ENCODE data around the gene NOP9.

The NOP9 gene

GRCh38 chr14:24307575-24308341 is 8.1 kb downstream of the NOP9 start, which contains the start of gene CIDEB:
Gene CIDEB (minus strand): TSS chr14:24307977. CDS start chr14:24307858, 119 bp downstream.
- no peak for ATAC-seq
- H3K36me3 Mint-ChIP-seq: peaks cover 75% of the 10 kb centered on the region
- H3K4me3 Mint-ChIP-seq: peak within 1 kb of the TSS; percentile 13
- peaks cover 53% of the 10 kb centered on the region for H3K4me1 Mint-ChIP-seq
- H3K27ac Mint-ChIP-seq: peak within 1 kb of the TSS; percentile 84
- peak in 1 of 2 donors; percentile 76 for DNase-seq (ENCODE audit: low spot score in 2 of 2)
- H3K9me3 Mint-ChIP-seq: no peaks in the 10 kb centered on the region

- H3K36me3 Mint-ChIP-seq: peaks cover 67% of the 10 kb centered on the region
- DNase-seq (ENCODE audit: low spot score in 2 of 2) (no peak), ATAC-seq (no peak)
- H3K27ac Mint-ChIP-seq: peak overlapping the region; percentile 84
- peaks cover 60% of the 10 kb centered on the region for H3K4me1 Mint-ChIP-seq
- H3K4me3 Mint-ChIP-seq: peak overlapping the region; percentile 13
- H3K9me3 Mint-ChIP-seq: no peaks in the 10 kb centered on the region
Measured at GRCh38 chr14:24308342-24309124, 8.9 kb downstream of the NOP9 start.

- H3K27ac Mint-ChIP-seq: peak within 1 kb of the TSS; percentile 84
- H3K4me3 Mint-ChIP-seq: peak within 1 kb of the TSS; percentile 80
- ATAC-seq (no peak), DNase-seq (ENCODE audit: low spot score in 2 of 2) (no peak)
- H3K36me3 Mint-ChIP-seq: peaks cover 55% of the 10 kb centered on the region
- no peaks in the 10 kb centered on the region for H3K9me3 Mint-ChIP-seq
- H3K4me1 Mint-ChIP-seq: peaks cover 72% of the 10 kb centered on the region
Measured at GRCh38 chr14:24309538-24310264, 10.1 kb downstream of the NOP9 start, which contains the start of gene LTB4R2. Gene LTB4R2 (plus strand): TSS chr14:24310140. CDS start chr14:24310665, 525 bp downstream.

GRCh38 chr14:24310265-24310645 is 10.6 kb downstream of the NOP9 start:
- peaks cover 71% of the 10 kb centered on the region for H3K4me1 Mint-ChIP-seq
- H3K27ac Mint-ChIP-seq: peak overlapping the region; percentile 84
- H3K36me3 Mint-ChIP-seq: peaks cover 50% of the 10 kb centered on the region
- H3K4me3 Mint-ChIP-seq: peak overlapping the region; percentile 80
- no peak for DNase-seq (ENCODE audit: low spot score in 2 of 2)
- no peaks in the 10 kb centered on the region for H3K9me3 Mint-ChIP-seq
- no peak for ATAC-seq

GRCh38 chr14:24310646-24311604 is 11.3 kb downstream of the NOP9 start, which contains the start of gene LTB4R:
Gene LTB4R (plus strand): TSS chr14:24311502. CDS start chr14:24315652, 4,150 bp downstream.
- peaks cover 43% of the 10 kb centered on the region for H3K36me3 Mint-ChIP-seq
- peaks cover 77% of the 10 kb centered on the region for H3K4me1 Mint-ChIP-seq
- peak; percentile 56 to 85 for DNase-seq (ENCODE audit: low spot score in 2 of 2)
- H3K4me3 Mint-ChIP-seq: peak within 1 kb of the TSS; percentile 80
- peak; percentile 89 for ATAC-seq
- H3K9me3 Mint-ChIP-seq: no peaks in the 10 kb centered on the region
- peak within 1 kb of the TSS; percentile 92 for H3K27ac Mint-ChIP-seq

- no peak for DNase-seq (ENCODE audit: low spot score in 2 of 2)
- H3K9me3 Mint-ChIP-seq: no peaks in the 10 kb centered on the region
- H3K27ac Mint-ChIP-seq: peak overlapping the region; percentile 92
- peaks cover 78% of the 10 kb centered on the region for H3K4me1 Mint-ChIP-seq
- peaks cover 32% of the 10 kb centered on the region for H3K36me3 Mint-ChIP-seq
- no peak for ATAC-seq
- peak overlapping the region; percentile 80 for H3K4me3 Mint-ChIP-seq
Measured at GRCh38 chr14:24311837-24312615, 12.4 kb downstream of the NOP9 start.

GRCh38 chr14:24312736-24313507 is 13.3 kb downstream of the NOP9 start:
- H3K36me3 Mint-ChIP-seq: peaks cover 23% of the 10 kb centered on the region
- ATAC-seq: no peak
- peak in 1 of 2 donors; percentile 56 for DNase-seq (ENCODE audit: low spot score in 2 of 2)
- H3K4me3 Mint-ChIP-seq: peak overlapping the region; percentile 80
- H3K9me3 Mint-ChIP-seq: no peaks in the 10 kb centered on the region
- peaks cover 76% of the 10 kb centered on the region for H3K4me1 Mint-ChIP-seq
- H3K27ac Mint-ChIP-seq: peak overlapping the region; percentile 92

- peaks cover 68% of the 10 kb centered on the region for H3K4me1 Mint-ChIP-seq
- peak overlapping the region; percentile 92 for H3K27ac Mint-ChIP-seq
- DNase-seq (ENCODE audit: low spot score in 2 of 2) (no peak), ATAC-seq (no peak)
- H3K36me3 Mint-ChIP-seq: peaks cover 15% of the 10 kb centered on the region
- H3K4me3 Mint-ChIP-seq: peak overlapping the region; percentile 80
- no peaks in the 10 kb centered on the region for H3K9me3 Mint-ChIP-seq
Measured at GRCh38 chr14:24313913-24314312, 14.3 kb downstream of the NOP9 start.

GRCh38 chr14:24314377-24315193 is 14.9 kb downstream of the NOP9 start:
- DNase-seq (ENCODE audit: low spot score in 2 of 2): no peak
- peak overlapping the region; percentile 92 for H3K27ac Mint-ChIP-seq
- no peak for ATAC-seq
- peaks cover 15% of the 10 kb centered on the region for H3K36me3 Mint-ChIP-seq
- H3K4me3 Mint-ChIP-seq: peak overlapping the region; percentile 80
- H3K9me3 Mint-ChIP-seq: no peaks in the 10 kb centered on the region
- H3K4me1 Mint-ChIP-seq: peaks cover 62% of the 10 kb centered on the region

GRCh38 chr14:24315243-24315806 is 15.7 kb downstream of the NOP9 start:
- no peak for ATAC-seq
- Mint-ChIP-seq H3K36me3 (peaks cover 9% of the 10 kb centered on the region), H3K4me1 (peaks cover 54% of the 10 kb centered on the region)

GRCh38 chr14:24315807-24316596 is 16.4 kb downstream of the NOP9 start:
- Mint-ChIP-seq H3K9me3 (no peaks in the 10 kb centered on the region), H3K27ac (peak overlapping the region; percentile 65), H3K4me1 (peaks cover 52% of the 10 kb centered on the region), H3K4me3 (no peak overlapping the region), H3K36me3 (peaks cover 7% of the 10 kb centered on the region)
- no peak for DNase-seq (ENCODE audit: low spot score in 2 of 2)
- ATAC-seq: no peak

More at GRCh38 chr14:24315243-24315806, 15.7 kb downstream of the NOP9 start:
- H3K4me3 Mint-ChIP-seq: no peak overlapping the region
- peak overlapping the region; percentile 92 for H3K27ac Mint-ChIP-seq
- H3K9me3 Mint-ChIP-seq: no peaks in the 10 kb centered on the region
- no peak for DNase-seq (ENCODE audit: low spot score in 2 of 2)

Measured in stimulated activated effector memory CD8-positive, alpha-beta T cell treated with anti-CD3 and anti-CD28 coated beads, Interleukin-12 subunit alpha, Interleukin-12 subunit beta, amount 100 ng/mL, for 72 hours (primary cell).